K562 (cell line): Measurements from ENCODE around the gene RTBDN. TPM values are rescaled to one million over a fixed set of nuclear protein-coding genes. Genes with fewer than 3 reads are reported as not detected.
A peak's percentile ranks its signal among the peaks of the same experiment; 100 is the strongest.

Experiments
- NFE2L1 ChIP-seq: fragments of 450-650 bp; IDR thresholded peaks from 2 replicates; pipeline ENCODE4 v1.6.1; 2016; ENCODE audit warnings: missing genetic modification characterization, low read depth, mild to moderate bottlenecking, missing compliant biosample characterization, moderate library complexity, borderline replicate concordance
- NR1H2 ChIP-seq: sonication (generic); formaldehyde crosslinking; IDR thresholded peaks from 2 replicates; pipeline ENCODE4 v1.4.0; 2020; ENCODE audit warnings: mild to moderate bottlenecking, missing genetic modification reagents
- POLR2AphosphoS5 ChIP-seq: IDR thresholded peaks from 2 replicates; pipeline ENCODE4 v1.6.1; 2011; ENCODE audit warnings: mild to moderate bottlenecking, low read depth, low read length, moderate library complexity; ENCODE audit not compliant: control insufficient read depth, insufficient read depth
- SIN3A ChIP-seq, 2 experiments: fragments of 150-350 bp in 1 of 2; IDR thresholded peaks; 2 replicates each; pipeline ENCODE4 v1.6.1; 2011 to 2016; ENCODE audit warnings: borderline replicate concordance in 2 of 2, low read depth in 2 of 2, low read length in 2 of 2, mild to moderate bottlenecking in 2 of 2, moderate library complexity in 2 of 2; ENCODE audit not compliant: control insufficient read depth in 1 of 2
- SOX6 ChIP-seq: fragments of 450-650 bp; IDR thresholded peaks from 2 replicates; pipeline ENCODE4 v1.6.1; 2014; ENCODE audit warnings: mild to moderate bottlenecking
- ZNF134 ChIP-seq: fragments of 250-450 bp; sonication (Bioruptor Pico); conservative IDR thresholded peaks from 2 replicates; pipeline ENCODE4 v1.4.0; 2020
- polyA plus RNA-seq, 8 experiments: library from polyadenylated mRNA; depleted of rRNA in 4 of 8; stranded (reverse) in 5 of 8; unstranded in 3 of 8; fragments of >200 nt; fragmentation: Nextera tagmentation in 2 of 8; fragmentation: Illumina TruSeq in 1 of 8; extraction: Ambion mirVana in 2 of 8; extraction: Trizol in 1 of 8; gene quantifications; 2 replicates each; pipeline versions ENCODE4 v1.2.1 to v1.2.3, GENCODE V29; 2011 to 2014; ENCODE audit warnings: inconsistent platforms in 1 of 8, missing spikeins in 1 of 8
- total RNA-seq, 7 experiments: library from RNA; depleted of rRNA in 6 of 7; stranded (reverse); fragments of >200 nt in 6 of 7; fragmentation: Illumina TruSeq in 2 of 7; extraction: Trizol in 2 of 7; gene quantifications; 2 replicates each; pipeline versions ENCODE4 v1.2.1 to v1.2.3, GENCODE V29; 2011 to 2021; ENCODE audit warnings: low replicate concordance in 1 of 7
- TF ChIP-seq, protein P1 (sequence below), 2 experiments: fragments of 450-650 bp; IDR thresholded peaks; 2 replicates each; pipeline ENCODE4 v1.6.1; 2016; ENCODE audit warnings: mild to moderate bottlenecking in 2 of 2, borderline replicate concordance in 1 of 2, low read depth in 1 of 2, moderate library complexity in 1 of 2
- TF ChIP-seq, protein P2 (sequence below): sonication (generic); formaldehyde crosslinking; IDR thresholded peaks from 2 replicates; pipeline ENCODE4 v1.4.0; 2020; ENCODE audit warnings: mild to moderate bottlenecking, missing genetic modification reagents
- TF ChIP-seq, protein P3 (sequence below): fragments of 250-450 bp; sonication (Bioruptor Pico); IDR thresholded peaks from 2 replicates; pipeline ENCODE4 v1.8.0; 2022; ENCODE audit warnings: moderate library complexity, mild to moderate bottlenecking, inconsistent platforms
- TF ChIP-seq, protein P4 (sequence below), 2 experiments: IDR thresholded peaks in 1 of 2; conservative IDR thresholded peaks in 1 of 2; 2 replicates each; pipeline ENCODE4 v1.6.1; 2016; ENCODE audit warnings: low read depth in 2 of 2, mild to moderate bottlenecking in 1 of 2, missing compliant biosample characterization in 1 of 2, missing genetic modification characterization in 1 of 2, moderate library complexity in 1 of 2

The RTBDN gene
- total and polyA plus RNA-seq, 9 of the 15 experiments (the other 6 are each of a cell fraction or from before 2014, with no cell fraction given), result 0.20 to 2.3 (median 0.72) TPM; not detected in 1

DNA sequence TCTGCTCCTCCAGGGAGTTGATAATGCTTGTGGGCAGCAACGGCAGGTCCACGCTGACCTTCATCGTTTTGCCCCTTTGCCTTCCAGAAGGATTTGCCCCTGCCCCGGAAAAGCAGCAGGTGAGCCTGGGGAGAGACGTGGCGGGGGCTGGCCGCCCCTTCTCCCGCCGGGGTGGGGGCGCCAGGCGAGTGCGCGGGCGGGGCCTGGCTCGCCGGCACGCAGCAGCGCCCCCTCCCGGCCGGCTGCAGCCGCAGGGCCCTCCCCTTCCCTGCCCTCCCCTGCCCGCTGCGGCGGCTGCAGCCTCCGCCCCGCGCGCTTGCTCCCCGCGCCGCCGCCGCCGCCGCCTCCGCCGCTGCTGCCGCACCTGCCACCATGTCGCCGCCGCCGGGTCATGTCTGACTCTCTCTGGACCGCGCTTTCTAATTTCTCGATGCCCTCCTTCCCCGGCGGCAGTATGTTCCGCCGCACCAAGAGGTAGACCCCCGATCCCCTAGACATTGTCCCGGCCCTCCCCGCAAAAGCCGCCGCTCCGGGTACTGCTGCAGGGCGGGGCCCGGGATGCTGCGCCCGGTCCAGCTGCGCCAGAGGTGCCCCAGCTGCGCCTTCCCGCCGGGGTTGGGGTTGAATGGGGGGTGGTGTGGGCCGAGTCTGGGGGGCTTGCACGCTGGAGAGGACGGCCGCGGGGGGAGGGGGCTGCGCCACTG lies 4.0 kb upstream of the RTBDN start, which contains the start of gene MAST1 (continued):
- TF ChIP-seq, protein P1, sequence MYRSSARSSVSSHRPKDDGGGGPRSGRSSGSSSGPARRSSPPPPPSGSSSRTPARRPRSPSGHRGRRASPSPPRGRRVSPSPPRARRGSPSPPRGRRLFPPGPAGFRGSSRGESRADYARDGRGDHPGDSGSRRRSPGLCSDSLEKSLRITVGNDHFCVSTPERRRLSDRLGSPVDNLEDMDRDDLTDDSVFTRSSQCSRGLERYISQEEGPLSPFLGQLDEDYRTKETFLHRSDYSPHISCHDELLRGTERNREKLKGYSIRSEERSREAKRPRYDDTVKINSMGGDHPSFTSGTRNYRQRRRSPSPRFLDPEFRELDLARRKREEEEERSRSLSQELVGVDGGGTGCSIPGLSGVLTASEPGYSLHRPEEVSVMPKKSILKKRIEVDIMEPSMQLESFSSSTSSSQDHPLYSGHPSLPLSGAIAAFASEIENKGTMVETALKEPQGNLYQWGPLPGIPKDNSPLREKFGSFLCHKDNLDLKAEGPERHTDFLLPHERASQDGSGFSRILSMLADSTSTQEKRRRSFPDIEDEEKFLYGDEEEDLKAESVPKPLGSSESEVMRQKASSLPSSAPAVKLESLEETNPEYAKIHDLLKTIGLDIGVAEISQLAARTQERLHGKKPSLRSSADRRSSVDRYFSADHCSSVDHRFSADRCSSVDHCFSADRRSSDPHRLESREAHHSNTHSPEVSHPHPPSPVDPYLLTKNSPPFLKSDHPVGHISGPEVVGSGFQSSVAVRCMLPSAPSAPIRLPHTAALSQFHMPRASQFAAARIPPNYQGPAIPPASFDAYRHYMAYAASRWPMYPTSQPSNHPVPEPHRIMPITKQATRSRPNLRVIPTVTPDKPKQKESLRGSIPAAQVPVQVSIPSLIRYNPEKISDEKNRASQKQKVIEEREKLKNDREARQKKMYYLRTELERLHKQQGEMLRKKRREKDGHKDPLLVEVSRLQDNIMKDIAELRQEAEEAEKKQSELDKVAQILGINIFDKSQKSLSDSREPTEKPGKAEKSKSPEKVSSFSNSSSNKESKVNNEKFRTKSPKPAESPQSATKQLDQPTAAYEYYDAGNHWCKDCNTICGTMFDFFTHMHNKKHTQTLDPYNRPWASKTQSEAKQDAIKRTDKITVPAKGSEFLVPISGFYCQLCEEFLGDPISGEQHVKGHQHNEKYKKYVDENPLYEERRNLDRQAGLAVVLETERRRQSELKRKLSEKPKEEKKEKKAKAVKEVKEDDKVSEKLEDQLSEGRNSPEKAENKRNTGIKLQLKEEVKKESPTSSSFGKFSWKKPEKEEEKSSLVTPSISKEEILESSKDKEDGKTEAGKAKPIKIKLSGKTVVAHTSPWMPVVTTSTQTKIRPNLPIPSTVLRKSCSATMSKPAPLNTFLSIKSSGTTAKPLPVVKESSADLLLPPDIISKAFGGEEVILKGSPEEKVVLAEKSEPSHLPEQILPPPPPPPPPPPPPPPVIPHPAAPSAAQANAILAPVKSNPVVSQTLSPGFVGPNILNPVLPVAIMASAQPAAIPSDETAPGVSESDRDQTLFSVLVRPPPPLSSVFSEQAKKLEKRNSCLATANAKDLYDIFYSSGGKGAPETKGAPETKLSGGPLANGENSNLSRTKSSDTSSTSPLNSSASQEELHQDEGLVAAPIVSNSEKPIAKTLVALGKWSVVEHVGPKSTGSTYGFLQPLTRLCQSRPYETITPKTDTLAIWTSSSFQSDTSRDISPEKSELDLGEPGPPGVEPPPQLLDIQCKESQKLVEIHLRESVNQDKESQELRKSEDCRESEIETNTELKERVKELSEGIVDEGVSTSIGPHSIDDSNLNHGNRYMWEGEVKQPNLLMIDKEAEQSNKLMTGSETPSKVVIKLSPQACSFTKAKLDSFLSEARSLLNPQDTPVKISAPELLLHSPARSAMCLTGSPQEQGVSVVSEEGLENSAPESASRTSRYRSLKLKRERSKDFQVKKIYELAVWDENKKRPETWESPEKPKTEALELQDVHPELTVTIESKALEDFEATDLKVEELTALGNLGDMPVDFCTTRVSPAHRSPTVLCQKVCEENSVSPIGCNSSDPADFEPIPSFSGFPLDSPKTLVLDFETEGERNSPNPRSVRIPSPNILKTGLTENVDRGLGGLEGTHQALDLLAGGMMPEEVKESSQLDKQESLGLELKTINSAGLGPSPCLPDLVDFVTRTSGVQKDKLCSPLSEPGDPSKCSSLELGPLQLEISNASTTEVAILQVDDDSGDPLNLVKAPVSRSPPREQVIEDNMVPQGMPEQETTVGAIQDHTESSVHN (IDR thresholded peaks at IDR 0.05; ENCODE audit: borderline replicate concordance in 1 of 2, low read depth in 1 of 2), result no peak
- TF ChIP-seq POLR2AphosphoS5 (no peak), SOX6 (no peak), NFE2L1 (tag) (no peak), ZNF134 (no peak), NR1H2 (CRISPR knock-in tag) (no peak), SIN3A (IDR thresholded peaks at IDR 0.05; ENCODE audit: borderline replicate concordance in 2 of 2, control insufficient read depth in 1 of 2, low read depth in 2 of 2, low read length in 2 of 2) (peak; percentile 45 to 59; a peak in 1 of 4 replicates)
- TF ChIP-seq, protein P2, sequence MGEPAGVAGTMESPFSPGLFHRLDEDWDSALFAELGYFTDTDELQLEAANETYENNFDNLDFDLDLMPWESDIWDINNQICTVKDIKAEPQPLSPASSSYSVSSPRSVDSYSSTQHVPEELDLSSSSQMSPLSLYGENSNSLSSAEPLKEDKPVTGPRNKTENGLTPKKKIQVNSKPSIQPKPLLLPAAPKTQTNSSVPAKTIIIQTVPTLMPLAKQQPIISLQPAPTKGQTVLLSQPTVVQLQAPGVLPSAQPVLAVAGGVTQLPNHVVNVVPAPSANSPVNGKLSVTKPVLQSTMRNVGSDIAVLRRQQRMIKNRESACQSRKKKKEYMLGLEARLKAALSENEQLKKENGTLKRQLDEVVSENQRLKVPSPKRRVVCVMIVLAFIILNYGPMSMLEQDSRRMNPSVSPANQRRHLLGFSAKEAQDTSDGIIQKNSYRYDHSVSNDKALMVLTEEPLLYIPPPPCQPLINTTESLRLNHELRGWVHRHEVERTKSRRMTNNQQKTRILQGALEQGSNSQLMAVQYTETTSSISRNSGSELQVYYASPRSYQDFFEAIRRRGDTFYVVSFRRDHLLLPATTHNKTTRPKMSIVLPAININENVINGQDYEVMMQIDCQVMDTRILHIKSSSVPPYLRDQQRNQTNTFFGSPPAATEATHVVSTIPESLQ, result no peak
- TF ChIP-seq, protein P3, sequence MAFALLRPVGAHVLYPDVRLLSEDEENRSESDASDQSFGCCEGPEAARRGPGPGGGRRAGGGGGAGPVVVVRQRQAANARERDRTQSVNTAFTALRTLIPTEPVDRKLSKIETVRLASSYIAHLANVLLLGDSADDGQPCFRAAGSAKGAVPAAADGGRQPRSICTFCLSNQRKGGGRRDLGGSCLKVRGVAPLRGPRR (CRISPR knock-in tag), result no peak
- TF ChIP-seq, protein P4, sequence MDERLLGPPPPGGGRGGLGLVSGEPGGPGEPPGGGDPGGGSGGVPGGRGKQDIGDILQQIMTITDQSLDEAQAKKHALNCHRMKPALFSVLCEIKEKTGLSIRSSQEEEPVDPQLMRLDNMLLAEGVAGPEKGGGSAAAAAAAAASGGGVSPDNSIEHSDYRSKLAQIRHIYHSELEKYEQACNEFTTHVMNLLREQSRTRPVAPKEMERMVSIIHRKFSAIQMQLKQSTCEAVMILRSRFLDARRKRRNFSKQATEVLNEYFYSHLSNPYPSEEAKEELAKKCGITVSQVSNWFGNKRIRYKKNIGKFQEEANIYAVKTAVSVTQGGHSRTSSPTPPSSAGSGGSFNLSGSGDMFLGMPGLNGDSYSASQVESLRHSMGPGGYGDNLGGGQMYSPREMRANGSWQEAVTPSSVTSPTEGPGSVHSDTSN (CRISPR knock-in tag; IDR thresholded peaks at IDR 0.05; ENCODE audit: low read depth), result no peak
- TF ChIP-seq, protein P4 (tag; conservative IDR thresholded peaks at IDR 0.05; ENCODE audit: low read depth), result no peak
